Measurements from ENCODE around the gene DCDC2C.

- TF ChIP-seq EZH2phosphoT487 (IDR thresholded peaks at IDR 0.05; ENCODE audit: insufficient read depth, low read depth) (no peak), EZH2 (IDR thresholded peaks at IDR 0.05; ENCODE audit: insufficient read depth, poor library complexity, severe bottlenecking) (no peak)
These were observed 33.0 kb upstream of the DCDC2C start for GRCh38 chr2:3670376-3670775.
